H9 (cell line): ENCODE data around the gene ARL2BP. TPM values are rescaled to one million over a fixed set of nuclear protein-coding genes. Genes with fewer than 3 reads are reported as not detected.

Source experiments
- DNase-seq: peaks from one replicate; pipeline ENCODE4 v3.0.0-alpha.2; 2017
- H2AFZ ChIP-seq: one replicate; pipeline ENCODE4 v1.6.1; 2013; ENCODE audit warnings: mild to moderate bottlenecking, low read length, control low read depth, moderate library complexity
- H2AK5ac ChIP-seq: 2 replicates; pipeline ENCODE4 v1.6.1; 2013; ENCODE audit warnings: low read length, control low read depth, mixed read lengths; ENCODE audit not compliant: insufficient read length
- H2BK120ac ChIP-seq: one replicate; pipeline ENCODE4 v1.6.1; 2013; ENCODE audit warnings: low read depth, mild to moderate bottlenecking, low read length, control low read depth, inconsistent platforms; ENCODE audit not compliant: poor library complexity, severe bottlenecking
- H2BK12ac ChIP-seq: 2 replicates; pipeline ENCODE4 v1.6.1; 2013; ENCODE audit warnings: low read length, control low read depth, mixed read lengths, low read depth; ENCODE audit not compliant: insufficient read length
- H2BK15ac ChIP-seq: 2 replicates; pipeline ENCODE4 v1.6.1; 2013; ENCODE audit warnings: low read depth, low read length, control low read depth
- H2BK20ac ChIP-seq: one replicate; pipeline ENCODE4 v1.6.1; 2013; ENCODE audit warnings: low read depth, mild to moderate bottlenecking, low read length, control low read depth, inconsistent platforms; ENCODE audit not compliant: poor library complexity, severe bottlenecking
- H2BK5ac ChIP-seq: 2 replicates; pipeline ENCODE4 v1.6.1; 2013; ENCODE audit warnings: low read length, control low read depth, mixed read lengths; ENCODE audit not compliant: insufficient read length
- H3K14ac ChIP-seq: 2 replicates; pipeline ENCODE4 v1.6.1; 2013; ENCODE audit warnings: low read length, control low read depth; ENCODE audit not compliant: insufficient read depth
- H3K18ac ChIP-seq: 2 replicates; pipeline ENCODE4 v1.6.1; 2013; ENCODE audit warnings: low read depth, mild to moderate bottlenecking, mixed read lengths, low read length, control low read depth; ENCODE audit not compliant: insufficient read length
- H3K23ac ChIP-seq: 2 replicates; pipeline ENCODE4 v1.6.1; 2013; ENCODE audit warnings: low read length, control low read depth, mixed read lengths, low read depth; ENCODE audit not compliant: insufficient read length
- H3K23me2 ChIP-seq: 2 replicates; pipeline ENCODE4 v1.6.1; 2013; ENCODE audit warnings: low read depth, mild to moderate bottlenecking, mixed read lengths, low read length, control low read depth; ENCODE audit not compliant: insufficient read length, poor library complexity, severe bottlenecking
- H3K27ac ChIP-seq: 2 replicates; pipeline ENCODE4 v1.5.1; 2013; ENCODE audit warnings: low read length, control low read depth, mixed read lengths, low read depth; ENCODE audit not compliant: insufficient read length
- H3K27me3 ChIP-seq: 2 replicates; pipeline ENCODE4 v1.6.1; 2013; ENCODE audit warnings: low read length, control low read depth, inconsistent platforms; ENCODE audit not compliant: insufficient read depth
- H3K4ac ChIP-seq: 2 replicates; pipeline ENCODE4 v1.6.1; 2013; ENCODE audit warnings: low read depth, mild to moderate bottlenecking, control low read depth, inconsistent platforms, low read length, moderate library complexity
- H3K4me1 ChIP-seq: 2 replicates; pipeline ENCODE4 v1.6.1; 2013; ENCODE audit warnings: low read length, control low read depth, inconsistent platforms; ENCODE audit not compliant: insufficient read depth
- H3K4me2 ChIP-seq: 2 replicates; pipeline ENCODE4 v1.6.1; 2013; ENCODE audit warnings: low read length, control low read depth, mixed read lengths; ENCODE audit not compliant: insufficient read length, insufficient read depth
- H3K56ac ChIP-seq: 2 replicates; pipeline ENCODE4 v1.6.1; 2013; ENCODE audit warnings: low read depth, mild to moderate bottlenecking, mixed read lengths, low read length, control low read depth; ENCODE audit not compliant: insufficient read length
- H3K79me1 ChIP-seq: 2 replicates; pipeline ENCODE4 v1.6.1; 2013; ENCODE audit warnings: low read depth, mild to moderate bottlenecking, moderate library complexity, low read length, control low read depth, inconsistent platforms; ENCODE audit not compliant: insufficient read depth, poor library complexity, severe bottlenecking
- H3K79me2 ChIP-seq: 2 replicates; pipeline ENCODE4 v1.6.1; 2013; ENCODE audit warnings: low read length, control low read depth, inconsistent platforms; ENCODE audit not compliant: insufficient read depth
- H3K9ac ChIP-seq: 2 replicates; pipeline ENCODE4 v1.6.1; 2013; ENCODE audit warnings: low read length, control low read depth, mixed read lengths; ENCODE audit not compliant: insufficient read length; ENCODE audit errors: extremely low read depth
- H3K9me3 ChIP-seq: one replicate; pipeline ENCODE4 v1.6.1; 2013; ENCODE audit warnings: low read depth, low read length, inconsistent platforms; ENCODE audit not compliant: control insufficient read depth
- H3T11ph ChIP-seq: one replicate; pipeline ENCODE4 v1.6.1; 2013; ENCODE audit warnings: mild to moderate bottlenecking, low read length, control low read depth, inconsistent platforms
- H4K20me1 ChIP-seq: one replicate; pipeline ENCODE4 v1.6.1; 2013; ENCODE audit not compliant: control insufficient read depth, insufficient read length, insufficient read depth
- H4K5ac ChIP-seq: 2 replicates; pipeline ENCODE4 v1.6.1; 2013; ENCODE audit warnings: low read depth, mild to moderate bottlenecking, mixed read lengths, low read length, control low read depth; ENCODE audit not compliant: insufficient read length
- H4K8ac ChIP-seq: replicated peaks from 2 replicates; pipeline ENCODE4 v1.6.1; 2013; ENCODE audit warnings: low read length, control low read depth, mixed read lengths, low read depth; ENCODE audit not compliant: insufficient read length
- H4K91ac ChIP-seq: 2 replicates; pipeline ENCODE4 v1.6.1; 2013; ENCODE audit warnings: low read depth, mild to moderate bottlenecking, moderate library complexity, mixed read lengths, low read length, control low read depth; ENCODE audit not compliant: insufficient read length
- H3K27ac Mint-ChIP-seq, 3 experiments: 2 replicates in 2 of 3; 3 replicates in 1 of 3; pipeline ENCODE4 v1.8.0; 2020 to 2021; ENCODE audit warnings: mixed read lengths in 3 of 3, mild to moderate bottlenecking in 1 of 3, moderate library complexity in 1 of 3
- H3K27me3 Mint-ChIP-seq: 2 replicates; pipeline ENCODE4 v1.8.0; 2021; ENCODE audit warnings: low read depth, mild to moderate bottlenecking, moderate library complexity, mixed read lengths
- H3K36me3 Mint-ChIP-seq, 3 experiments: 2 replicates in 2 of 3; 3 replicates in 1 of 3; pipeline ENCODE4 v1.8.0; 2020 to 2021; ENCODE audit warnings: low read depth in 3 of 3, mixed read lengths in 3 of 3; ENCODE audit not compliant: insufficient read depth in 1 of 3
- H3K4me1 Mint-ChIP-seq, 2 experiments: 2 replicates each; pipeline ENCODE4 v1.8.0; 2020; ENCODE audit warnings: mixed read lengths in 2 of 2
- H3K4me3 Mint-ChIP-seq, 2 experiments: 2 replicates in 1 of 2; 3 replicates in 1 of 2; pipeline ENCODE4 v1.8.0; 2020 to 2021; ENCODE audit warnings: mild to moderate bottlenecking in 2 of 2, mixed read lengths in 2 of 2, moderate library complexity in 1 of 2
- H3K9me3 Mint-ChIP-seq, 2 experiments: 2 replicates in 1 of 2; 3 replicates in 1 of 2; pipeline ENCODE4 v1.8.0; 2020; ENCODE audit warnings: mild to moderate bottlenecking in 2 of 2, mixed read lengths in 2 of 2, moderate library complexity in 1 of 2
- CTCF ChIP-seq: fragments of 200-600 bp; sonication (generic); conservative IDR thresholded peaks from 3 replicates; pipeline ENCODE4 v1.8.0; 2021; ENCODE audit warnings: antibody characterized with exemption, mild to moderate bottlenecking
- WGBS: extraction: QIAGEN DNeasy Blood & Tissue Kit; methylation state at CpG from one replicate; pipeline ENCODE4 v1.1.7; 2013; ENCODE audit warnings: missing lambda C conversion rate, low lambda C conversion rate, mixed read lengths; ENCODE audit not compliant: insufficient read length; ENCODE audit errors: extremely low coverage; 5-methylcytosine and 5-hydroxymethylcytosine counted together
- total RNA-seq: library from RNA; stranded (reverse); gene quantifications from 2 replicates; pipeline ENCODE4 v1.2.1, GENCODE V29; 2021

ARL2BP gene
- total RNA-seq, 1 experiment from 2014 or later = 18.0 TPM

GRCh38 chr16:57264381-57264780, 19.3 kb downstream of the ARL2BP start:
- no peak overlapping the region for H3K4me2 ChIP-seq
- peaks cover 25 to 31% of the 10 kb centered on the region in 2 experiments for H3K4me1 Mint-ChIP-seq
- no peak overlapping the region for H2BK5ac ChIP-seq
- H3K27me3 Mint-ChIP-seq = no peaks in the 10 kb centered on the region
- no peaks in the 10 kb centered on the region for H3K79me2 ChIP-seq
- H3K18ac ChIP-seq = no peak overlapping the region
- H4K8ac ChIP-seq = no peak overlapping the region
- H4K20me1 ChIP-seq = no peaks in the 10 kb centered on the region
- H2BK12ac ChIP-seq = no peak overlapping the region
- no peak overlapping the region for H2AFZ ChIP-seq
- no peak overlapping the region for H3K56ac ChIP-seq
- no peak overlapping the region for H3K27ac ChIP-seq
- no peaks in the 10 kb centered on the region for H3K79me1 ChIP-seq
- no peak overlapping the region for H3K9ac ChIP-seq
- DNase-seq = no peak
- TF ChIP-seq CTCF = no peak
- WGBS = no CpG with 5 or more reads among the region's 8 CpGs
- H3K4me1 ChIP-seq = peaks cover 3% of the 10 kb centered on the region
- H3K27me3 ChIP-seq = no peaks in the 10 kb centered on the region
- H2BK120ac ChIP-seq = no peak overlapping the region
- no peak overlapping the region for H3K14ac ChIP-seq
- H3K4me3 Mint-ChIP-seq = no peak overlapping the region
- H4K5ac ChIP-seq = no peak overlapping the region
- H3K9me3 Mint-ChIP-seq = no peaks in the 10 kb centered on the region; a peak in 1 of 5 replicates
- no peaks in the 10 kb centered on the region for H3K23me2 ChIP-seq
- no peak overlapping the region for H4K91ac ChIP-seq
- H2BK20ac ChIP-seq = no peak overlapping the region
- no peaks in the 10 kb centered on the region for H3K36me3 Mint-ChIP-seq
- no peak overlapping the region for H2AK5ac ChIP-seq
- H3K27ac Mint-ChIP-seq = no peak overlapping the region
- no peak overlapping the region for H2BK15ac ChIP-seq
- no peak overlapping the region for H3K4ac ChIP-seq
- H3K9me3 ChIP-seq = no peaks in the 10 kb centered on the region
- no peak overlapping the region for H3T11ph ChIP-seq
- no peak overlapping the region for H3K23ac ChIP-seq
